CD14-positive monocyte (primary cell): ENCODE data around the gene ZBTB22. TPM values are rescaled to one million over a fixed set of nuclear protein-coding genes. Genes with fewer than 3 reads are reported as not detected.

Experiments used
- DNase-seq, 3 donors: peaks; one replicate each; pipeline ENCODE4 v3.0.0-alpha.2; 2011 to 2022
- H2AFZ ChIP-seq: 2 replicates; pipeline ENCODE4 v1.6.0; 2012; ENCODE audit warnings: mild to moderate bottlenecking, low read depth, low read length, inconsistent platforms; ENCODE audit not compliant: insufficient read depth, poor library complexity, severe bottlenecking
- H3K27ac ChIP-seq, 2 donors: 1 replicate in 1 of 2; 2 replicates in 1 of 2; pipeline ENCODE4 v1.5.1; 2012 to 2013; ENCODE audit warnings: low read length in 2 of 2, control low read depth in 1 of 2, inconsistent platforms in 1 of 2, low read depth in 1 of 2, mild to moderate bottlenecking in 1 of 2
- H3K27me3 ChIP-seq, 2 donors: one replicate each; pipeline versions ENCODE4 v1.6.0 to v1.6.1; 2011 to 2013; ENCODE audit warnings: low read length in 2 of 2; ENCODE audit not compliant: control insufficient read depth in 2 of 2, insufficient read depth in 2 of 2
- H3K36me3 ChIP-seq, 2 donors: replicated peaks in 1 of 2; 1 replicate in 1 of 2; 2 replicates in 1 of 2; pipeline versions ENCODE4 v1.5.1 to v1.6.1; 2012 to 2013; ENCODE audit warnings: low read length in 2 of 2, control low read depth in 1 of 2, inconsistent platforms in 1 of 2, mild to moderate bottlenecking in 1 of 2; ENCODE audit not compliant: insufficient read depth in 2 of 2, control insufficient read depth in 1 of 2
- H3K4me1 ChIP-seq, 2 donors: 1 replicate in 1 of 2; 2 replicates in 1 of 2; pipeline versions ENCODE4 v1.5.1 to v1.6.1; 2012 to 2013; ENCODE audit warnings: low read length in 2 of 2, control low read depth in 1 of 2, inconsistent platforms in 1 of 2, mild to moderate bottlenecking in 1 of 2, moderate library complexity in 1 of 2; ENCODE audit not compliant: insufficient read depth in 2 of 2, control insufficient read depth in 1 of 2
- H3K4me2 ChIP-seq: replicated peaks from 2 replicates; pipeline ENCODE3; 2012; ENCODE audit warnings: low read length, moderate library complexity, mild to moderate bottlenecking; ENCODE audit not compliant: poor library complexity, severe bottlenecking; ENCODE audit errors: extremely low read depth
- H3K4me3 ChIP-seq, 3 experiments: fragments of 200-600 bp in 1 of 3; sonication (generic) in 1 of 3; replicated peaks in 1 of 3; 1 replicate in 2 of 3; 2 replicates in 1 of 3; pipeline ENCODE4 v1.5.1; 2011 to 2013; ENCODE audit warnings: low read length in 3 of 3, mild to moderate bottlenecking in 3 of 3, control low read depth in 2 of 3, low read depth in 2 of 3, inconsistent platforms in 1 of 3, moderate library complexity in 1 of 3
- H3K79me2 ChIP-seq: 2 replicates; pipeline ENCODE4 v1.6.0; 2012; ENCODE audit warnings: mild to moderate bottlenecking, control low read depth, inconsistent platforms, low read length, moderate library complexity; ENCODE audit not compliant: insufficient read depth
- H3K9ac ChIP-seq: 2 replicates; pipeline ENCODE4 v1.6.0; 2017; ENCODE audit warnings: low read length, mild to moderate bottlenecking; ENCODE audit not compliant: insufficient read depth, poor library complexity, severe bottlenecking
- H3K9me3 ChIP-seq, 2 donors: replicated peaks in 1 of 2; 1 replicate in 1 of 2; 2 replicates in 1 of 2; pipeline versions ENCODE4 v1.5.1 to v1.6.1; 2012 to 2013; ENCODE audit warnings: low read length in 2 of 2, control low read depth in 1 of 2; ENCODE audit not compliant: control insufficient read depth in 1 of 2, insufficient read depth in 1 of 2
- H4K20me1 ChIP-seq: 2 replicates; pipeline ENCODE4 v1.6.0; 2012; ENCODE audit warnings: mild to moderate bottlenecking, low read length, control low read depth, moderate library complexity; ENCODE audit not compliant: insufficient read depth
- H3K27ac Mint-ChIP-seq, 7 donors: one replicate each; pipeline ENCODE4 v1.8.0; 2020; ENCODE audit warnings: mild to moderate bottlenecking in 7 of 7, mixed read lengths in 7 of 7, moderate library complexity in 6 of 7, inconsistent platforms in 2 of 7
- H3K27me3 Mint-ChIP-seq, 3 donors: one replicate each; pipeline ENCODE4 v1.8.0; 2021 to 2022; ENCODE audit warnings: low read depth in 3 of 3, mild to moderate bottlenecking in 3 of 3, mixed read lengths in 3 of 3, moderate library complexity in 3 of 3, inconsistent platforms in 1 of 3
- H3K36me3 Mint-ChIP-seq, 2 donors: one replicate each; pipeline ENCODE4 v1.8.0; 2020; ENCODE audit warnings: mixed read lengths in 2 of 2, inconsistent platforms in 1 of 2, mild to moderate bottlenecking in 1 of 2
- H3K4me1 Mint-ChIP-seq: one replicate; pipeline ENCODE4 v1.8.0; 2020; ENCODE audit warnings: mild to moderate bottlenecking, mixed read lengths
- H3K4me3 Mint-ChIP-seq, 2 donors: one replicate each; pipeline ENCODE4 v1.8.0; 2020; ENCODE audit warnings: mild to moderate bottlenecking in 2 of 2, mixed read lengths in 2 of 2, moderate library complexity in 1 of 2
- H3K9me3 Mint-ChIP-seq, 7 donors: one replicate each; pipeline ENCODE4 v1.8.0; 2020 to 2022; ENCODE audit warnings: mixed read lengths in 7 of 7, mild to moderate bottlenecking in 6 of 7, moderate library complexity in 6 of 7, inconsistent platforms in 2 of 7
- WGBS: methylation state at CpG from one replicate; pipeline ENCODE4 v1.1.5; 2013; ENCODE audit warnings: missing lambda C conversion rate; ENCODE audit not compliant: insufficient coverage; 5-methylcytosine and 5-hydroxymethylcytosine counted together
- intact Hi-C, 2 donors: fragments of 100-400 bp; cut with micrococcal nuclease; formaldehyde crosslinking; loops; one replicate each; pipeline versions ENCODE4 v1.15.0 to v1.15.1; 2023
- polyA plus RNA-seq, 3 donors: library from polyadenylated mRNA; depleted of rRNA in 1 of 3; unstranded in 2 of 3; stranded (reverse) in 1 of 3; fragments of 300-500 nt in 2 of 3; fragments of >200 nt in 1 of 3; fragmentation: Illumina TruSeq in 2 of 3; gene quantifications; 1 replicate in 2 of 3; 2 replicates in 1 of 3; pipeline ENCODE4 v1.2.3, GENCODE V29; 2012 to 2021
- TF ChIP-seq, protein P1 (sequence below): fragments of 200-600 bp; IDR thresholded peaks from one replicate; pipeline ENCODE4 v1.8.0; 2022; ENCODE audit warnings: antibody characterized with exemption, mild to moderate bottlenecking

ZBTB22 gene
- polyA plus RNA-seq, 3 donors, result 12.2 to 16.5 (median 16.1) TPM

DNA sequence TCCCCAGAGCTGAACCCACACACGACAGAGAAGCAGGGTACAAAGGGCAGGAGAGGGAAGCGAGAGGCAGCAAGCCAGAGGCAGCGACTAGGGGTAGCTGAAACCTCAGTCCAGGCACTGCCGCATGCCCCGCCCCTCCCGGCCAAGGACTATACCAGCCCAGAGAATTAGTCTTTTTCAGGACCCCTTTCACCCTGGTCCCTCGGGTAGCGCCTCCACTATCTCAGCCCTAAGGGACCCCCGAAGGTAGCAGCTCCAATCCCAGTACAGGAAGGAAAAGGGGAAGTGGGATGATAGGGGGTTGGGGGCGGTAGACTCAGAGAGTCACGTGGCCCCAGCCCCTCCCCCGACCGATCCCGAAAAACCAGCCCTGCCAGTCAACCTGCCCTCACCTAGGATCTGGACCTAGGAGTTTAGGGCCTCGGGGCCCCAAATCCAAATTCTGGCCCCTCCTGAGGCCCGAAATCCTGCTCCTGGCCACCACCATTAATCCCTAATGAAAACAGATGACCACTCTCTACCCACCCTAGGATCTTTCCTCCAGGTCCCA lies 20.1 kb downstream of the ZBTB22 start:
- Histone ChIP-seq H3K36me3 (peaks cover 46 to 62% of the 10 kb centered on the region in 2 donors), H3K27ac (peak overlapping the region; percentile 94 to 98), H3K9ac (peak overlapping the region; percentile 78), H2AFZ (peak overlapping the region; percentile 50), H3K4me1 (peaks cover 34 to 36% of the 10 kb centered on the region in 2 donors), H3K4me3 (peak overlapping the region; percentile 75 to 95 (median 83)), H3K79me2 (peaks cover 72% of the 10 kb centered on the region), H3K27me3 (no peaks in the 10 kb centered on the region), H3K4me2 (peak overlapping the region; percentile 99), H3K9me3 (no peaks in the 10 kb centered on the region), H4K20me1 (peaks cover 75% of the 10 kb centered on the region)
- WGBS, result 2% methylated on average over 11 of the region's 16 CpGs
- intact Hi-C loops, result loop anchor here (5.0 to 10.0 kb wide), 2 partner anchors 95 to 97 kb away; partner anchors contain the start of genes HSD17B8 (in 1 of the 2), KIFC1 (in 1 of the 2), RXRB (in 1 of the 2) and SLC39A7 (in 1 of the 2)
- peaks cover 0 to 3% (median 0%) of the 10 kb centered on the region in 3 donors for H3K27me3 Mint-ChIP-seq
- peaks cover 44% of the 10 kb centered on the region for H3K4me1 Mint-ChIP-seq
- H3K4me3 Mint-ChIP-seq, result peak overlapping the region; percentile 100
- H3K27ac Mint-ChIP-seq, result peak overlapping the region; percentile 88 to 100 (median 100)
- H3K9me3 Mint-ChIP-seq, result peaks cover 0 to 6% (median 0%) of the 10 kb centered on the region in 7 donors
- TF ChIP-seq, protein P1, sequence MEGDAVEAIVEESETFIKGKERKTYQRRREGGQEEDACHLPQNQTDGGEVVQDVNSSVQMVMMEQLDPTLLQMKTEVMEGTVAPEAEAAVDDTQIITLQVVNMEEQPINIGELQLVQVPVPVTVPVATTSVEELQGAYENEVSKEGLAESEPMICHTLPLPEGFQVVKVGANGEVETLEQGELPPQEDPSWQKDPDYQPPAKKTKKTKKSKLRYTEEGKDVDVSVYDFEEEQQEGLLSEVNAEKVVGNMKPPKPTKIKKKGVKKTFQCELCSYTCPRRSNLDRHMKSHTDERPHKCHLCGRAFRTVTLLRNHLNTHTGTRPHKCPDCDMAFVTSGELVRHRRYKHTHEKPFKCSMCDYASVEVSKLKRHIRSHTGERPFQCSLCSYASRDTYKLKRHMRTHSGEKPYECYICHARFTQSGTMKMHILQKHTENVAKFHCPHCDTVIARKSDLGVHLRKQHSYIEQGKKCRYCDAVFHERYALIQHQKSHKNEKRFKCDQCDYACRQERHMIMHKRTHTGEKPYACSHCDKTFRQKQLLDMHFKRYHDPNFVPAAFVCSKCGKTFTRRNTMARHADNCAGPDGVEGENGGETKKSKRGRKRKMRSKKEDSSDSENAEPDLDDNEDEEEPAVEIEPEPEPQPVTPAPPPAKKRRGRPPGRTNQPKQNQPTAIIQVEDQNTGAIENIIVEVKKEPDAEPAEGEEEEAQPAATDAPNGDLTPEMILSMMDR, result no peak
- peaks cover 47 to 61% of the 10 kb centered on the region in 2 donors for H3K36me3 Mint-ChIP-seq
- DNase-seq, result peak in 2 of 3 donors; percentile 15 to 25

DNA sequence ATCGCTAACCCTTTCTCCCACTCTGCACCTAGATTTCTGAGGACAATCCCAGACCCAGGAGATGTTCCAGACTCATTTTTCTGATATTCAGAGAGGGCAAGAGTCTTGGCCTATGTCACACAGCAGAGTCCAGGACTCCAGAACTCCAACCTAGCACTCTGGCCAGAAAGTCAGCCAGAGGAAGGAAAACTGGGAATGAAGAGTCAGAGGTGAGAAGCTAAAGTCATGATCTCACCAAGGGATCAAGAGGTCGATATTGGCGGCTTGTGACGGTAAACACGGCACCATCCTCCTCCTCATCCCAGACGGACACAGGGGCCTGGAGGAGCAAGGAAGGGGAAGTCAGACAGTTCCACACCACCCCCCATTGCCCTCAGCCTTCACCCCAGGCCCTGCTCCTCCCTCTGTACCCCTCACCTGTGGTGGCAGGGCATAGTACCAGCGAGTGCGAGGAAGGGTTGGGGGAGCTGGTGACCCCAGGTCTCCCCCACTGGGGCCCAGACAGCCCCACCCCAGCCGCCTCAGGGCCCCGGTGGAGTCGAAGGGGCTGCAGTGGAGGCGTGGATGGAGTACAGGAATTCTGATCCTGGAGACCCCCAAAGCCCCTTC lies 20.6 kb downstream of the ZBTB22 start:
- peak overlapping the region; percentile 50 for H2AFZ ChIP-seq
- peak overlapping the region; percentile 75 to 95 (median 83) for H3K4me3 ChIP-seq
- H3K27ac ChIP-seq, result peak overlapping the region; percentile 94 to 98
- peaks cover 68% of the 10 kb centered on the region for H3K79me2 ChIP-seq
- TF ChIP-seq, protein P1, result no peak
- H3K4me2 ChIP-seq, result peak overlapping the region; percentile 99
- H3K9me3 ChIP-seq, result no peaks in the 10 kb centered on the region
- peak overlapping the region; percentile 100 for H3K4me3 Mint-ChIP-seq
- H3K9me3 Mint-ChIP-seq, result peaks cover 0 to 6% (median 0%) of the 10 kb centered on the region in 7 donors
- WGBS, result 50% methylated on average over 2 of the region's 12 CpGs
- H3K36me3 Mint-ChIP-seq, result peaks cover 53 to 61% of the 10 kb centered on the region in 2 donors
- peaks cover 34 to 36% of the 10 kb centered on the region in 2 donors for H3K4me1 ChIP-seq
- H3K9ac ChIP-seq, result peak overlapping the region; percentile 78
- H3K27me3 Mint-ChIP-seq, result peaks cover 0 to 3% (median 0%) of the 10 kb centered on the region in 3 donors
- H3K4me1 Mint-ChIP-seq, result peaks cover 42% of the 10 kb centered on the region
- H4K20me1 ChIP-seq, result peaks cover 75% of the 10 kb centered on the region
- peak overlapping the region; percentile 60 to 100 (median 99) for H3K27ac Mint-ChIP-seq
- intact Hi-C loops, result loop anchor here (5.0 to 10.0 kb wide), 2 partner anchors 95 to 98 kb away; partner anchors contain the start of genes HSD17B8 (in 1 of the 2), KIFC1 (in 1 of the 2), RXRB (in 1 of the 2) and SLC39A7 (in 1 of the 2)
- peaks cover 52 to 62% of the 10 kb centered on the region in 2 donors for H3K36me3 ChIP-seq
- no peak for DNase-seq
- no peaks in the 10 kb centered on the region for H3K27me3 ChIP-seq
